ENCODE measurements around the gene EXOC2.

- TF ChIP-seq CTCF (IDR thresholded peaks at IDR 0.05 in 2 of 3, conservative IDR thresholded peaks at IDR 0.05 in 1 of 3; ENCODE audit: borderline replicate concordance in 1 of 3, insufficient read depth in 1 of 3, low read depth in 2 of 3, low read length in 2 of 3) = no peak
- TF ChIP-seq CEBPB (IDR thresholded peaks at IDR 0.05; ENCODE audit: low read depth) = no peak
- TF ChIP-seq MAX (IDR thresholded peaks at IDR 0.05) = no peak
- no peak for TF ChIP-seq YY1 (IDR thresholded peaks at IDR 0.05; ENCODE audit: extremely low read depth, insufficient replicate concordance, low read depth, low read length)
- TF ChIP-seq REST (IDR thresholded peaks at IDR 0.05; ENCODE audit: low read depth) = no peak
- TF ChIP-seq POLR2A (IDR thresholded peaks at IDR 0.05; ENCODE audit: borderline replicate concordance, extremely low read depth, insufficient read depth, insufficient read length) = no peak
- TF ChIP-seq RAD21 (IDR thresholded peaks at IDR 0.05; ENCODE audit: low read depth) = no peak
- TF ChIP-seq FOSL1 (IDR thresholded peaks at IDR 0.05; ENCODE audit: low read depth) = no peak
These were observed 40.7 kb upstream of the EXOC2 start for GRCh38 chr6:733431-734219.

Data from HCT116 (cell line).